Adrenal gland (tissue), 12 donors: ENCODE measurements around the gene KDM6B. TPM values are rescaled to one million over a fixed set of nuclear protein-coding genes. Genes with fewer than 3 reads are reported as not detected.
A peak's percentile ranks its signal among the peaks of the same experiment; 100 is the strongest.

ENCODE experiments used
- DNase-seq, 7 donors: peaks; one replicate each; pipeline ENCODE4 v3.0.0-alpha.2; 2019 to 2020
- H3K27ac ChIP-seq, 5 donors: fragments of 200-600 bp; sonication (generic) in 4 of 5; 1 replicate in 3 of 5; 2 replicates in 2 of 5; pipeline versions ENCODE4 v1.5.1 to v1.8.0; 2016 to 2020; ENCODE audit warnings: mild to moderate bottlenecking in 1 of 5
- H3K27me3 ChIP-seq: fragments of 200-600 bp; 2 replicates; pipeline ENCODE4 v1.8.0; 2021
- H3K36me3 ChIP-seq, 2 donors: fragments of 200-600 bp; replicated peaks in 1 of 2; 1 replicate in 1 of 2; 2 replicates in 1 of 2; pipeline versions ENCODE4 v1.5.1 to v1.8.0; 2018 to 2022
- H3K4me1 ChIP-seq, 2 donors: fragments of 200-600 bp; replicated peaks in 1 of 2; 1 replicate in 1 of 2; 2 replicates in 1 of 2; pipeline versions ENCODE4 v1.5.1 to v1.8.0; 2018 to 2021
- H3K4me3 ChIP-seq, 4 donors: fragments of 200-600 bp; sonication (generic) in 3 of 4; one replicate each; pipeline ENCODE4 v1.5.1; 2016 to 2018
- H3K9me3 ChIP-seq, 3 donors: fragments of 200-600 bp; sonication (generic) in 1 of 3; replicated peaks in 1 of 3; 1 replicate in 2 of 3; 2 replicates in 1 of 3; pipeline versions ENCODE4 v1.5.1 to v1.8.0; 2016 to 2021
- POLR2A ChIP-seq, 2 donors: fragments of 450-650 bp; IDR thresholded peaks; one replicate each; pipeline ENCODE4 v1.6.1; 2017; ENCODE audit warnings: antibody characterized with exemption in 2 of 2, mild to moderate bottlenecking in 2 of 2, moderate library complexity in 1 of 2
- WGBS, 4 donors: extraction: QIAGEN DNeasy Blood & Tissue Kit in 2 of 4; methylation state at CpG; one replicate each; pipeline versions ENCODE4 v1.1.5 to v1.1.7; 2013 to 2017; 5-methylcytosine and 5-hydroxymethylcytosine counted together
- intact Hi-C, 2 donors: fragments of 100-400 bp; cut with DNase I; formaldehyde crosslinking; loops; one replicate each; pipeline versions ENCODE4 v1.14.1 to v1.15.0; 2022 to 2023
- polyA plus RNA-seq, 3 donors: library from polyadenylated mRNA; stranded (reverse); fragments of 200-250 nt in 2 of 3; fragments of 350-450 nt in 1 of 3; fragmentation: Illumina TruSeq in 1 of 3; extraction: RNeasy Lipid Tissue Mini Kit (QIAGEN cat#74804) in 1 of 3; gene quantifications; one replicate each; pipeline ENCODE4 v1.2.3, GENCODE V29; 2013 to 2014
- total RNA-seq, 9 donors: library from RNA; depleted of rRNA in 4 of 9; stranded (reverse); fragments of >200 nt in 4 of 9; fragments of 120-200 nt in 1 of 9; fragmentation: NEBNext Ultra II Directional in 1 of 9; extraction: Animal tissue kit (Norgen Biotek cat#: 25700) in 1 of 9; gene quantifications; one replicate each; pipeline versions ENCODE4 v1.1.0 to v1.2.4, GENCODE V29; 2013 to 2023
- TF ChIP-seq, protein P1 (sequence below), 6 experiments: fragments of 450-650 bp in 4 of 6; fragments of 200-600 bp in 2 of 6; sonication (generic) in 1 of 6; IDR thresholded peaks; 1 replicate in 5 of 6; 2 replicates in 1 of 6; pipeline versions ENCODE4 v1.5.1 to v1.8.0; 2016 to 2021; ENCODE audit warnings: antibody characterized with exemption in 6 of 6, mild to moderate bottlenecking in 2 of 6, moderate library complexity in 1 of 6
- donor health status: healthy with polysubstance abuse.
- donor health status: Bipolar disorder and iron deficiency.
- donor health status: DM: yes; HTN: yes; CAD: no.
- donor health status: DM: no; HTN: no; CAD: no.
- donor health status: DM: no; HTN: no; CAD: no.
- donor health status: DM: yes; HTN: yes; CAD: no.

KDM6B gene
- total and polyA plus RNA-seq, 12 donors, result 2.2 to 35.9 (median 11.2) TPM

DNA sequence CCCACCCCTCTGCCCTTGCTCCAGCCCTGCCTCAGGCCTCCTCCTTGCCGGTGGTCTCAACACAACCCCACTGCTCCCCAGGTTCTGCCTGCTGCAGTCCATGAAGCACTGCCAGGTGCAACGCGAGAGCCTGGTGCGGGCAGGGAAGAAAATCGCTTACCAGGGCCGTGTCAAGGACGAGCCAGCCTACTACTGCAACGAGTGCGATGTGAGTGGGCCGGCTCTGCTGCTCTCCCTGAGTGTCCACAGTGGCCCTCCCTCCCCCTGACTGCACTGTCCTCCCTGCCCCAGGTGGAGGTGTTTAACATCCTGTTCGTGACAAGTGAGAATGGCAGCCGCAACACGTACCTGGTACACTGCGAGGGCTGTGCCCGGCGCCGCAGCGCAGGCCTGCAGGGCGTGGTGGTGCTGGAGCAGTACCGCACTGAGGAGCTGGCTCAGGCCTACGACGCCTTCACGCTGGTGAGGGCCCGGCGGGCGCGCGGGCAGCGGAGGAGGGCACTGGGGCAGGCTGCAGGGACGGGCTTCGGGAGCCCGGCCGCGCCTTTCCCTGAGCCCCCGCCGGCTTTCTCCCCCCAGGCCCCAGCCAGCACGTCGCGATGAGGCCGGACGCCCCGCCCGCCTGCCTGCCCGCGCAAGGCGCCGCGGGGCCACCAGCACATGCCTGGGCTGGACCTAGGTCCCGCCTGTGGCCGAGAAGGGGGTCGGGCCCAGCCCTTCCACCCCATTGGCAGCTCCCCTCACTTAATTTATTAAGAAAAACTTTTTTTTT is 19.1 kb downstream of the KDM6B start:
- Histone ChIP-seq H3K27me3 (no peaks in the 10 kb centered on the region), H3K4me3 (no peak overlapping the region), H3K9me3 (no peaks in the 10 kb centered on the region), H3K27ac (no peak overlapping the region), H3K36me3 (peaks cover 0 to 53% of the 10 kb centered on the region in 2 donors), H3K4me1 (peaks cover 19 to 41% of the 10 kb centered on the region in 2 donors)
- TF ChIP-seq, protein P1, sequence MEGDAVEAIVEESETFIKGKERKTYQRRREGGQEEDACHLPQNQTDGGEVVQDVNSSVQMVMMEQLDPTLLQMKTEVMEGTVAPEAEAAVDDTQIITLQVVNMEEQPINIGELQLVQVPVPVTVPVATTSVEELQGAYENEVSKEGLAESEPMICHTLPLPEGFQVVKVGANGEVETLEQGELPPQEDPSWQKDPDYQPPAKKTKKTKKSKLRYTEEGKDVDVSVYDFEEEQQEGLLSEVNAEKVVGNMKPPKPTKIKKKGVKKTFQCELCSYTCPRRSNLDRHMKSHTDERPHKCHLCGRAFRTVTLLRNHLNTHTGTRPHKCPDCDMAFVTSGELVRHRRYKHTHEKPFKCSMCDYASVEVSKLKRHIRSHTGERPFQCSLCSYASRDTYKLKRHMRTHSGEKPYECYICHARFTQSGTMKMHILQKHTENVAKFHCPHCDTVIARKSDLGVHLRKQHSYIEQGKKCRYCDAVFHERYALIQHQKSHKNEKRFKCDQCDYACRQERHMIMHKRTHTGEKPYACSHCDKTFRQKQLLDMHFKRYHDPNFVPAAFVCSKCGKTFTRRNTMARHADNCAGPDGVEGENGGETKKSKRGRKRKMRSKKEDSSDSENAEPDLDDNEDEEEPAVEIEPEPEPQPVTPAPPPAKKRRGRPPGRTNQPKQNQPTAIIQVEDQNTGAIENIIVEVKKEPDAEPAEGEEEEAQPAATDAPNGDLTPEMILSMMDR (IDR thresholded peaks at IDR 0.05), result peak in 1 of 6 experiments; percentile 5
- no peak for TF ChIP-seq POLR2A (IDR thresholded peaks at IDR 0.05)
- DNase-seq, result peak in 4 of 7 donors; percentile 32 to 65 (median 40)
- intact Hi-C loops, result loop anchor here in 1 of 2 donors (2.0 to 5.0 kb wide), 2 partner anchors 30 to 134 kb away; no protein-coding TSS in a partner anchor
- whole genome bisulfite sequencing, 4 donors, result 74 to 85% (median 78%) methylated on average over 17 to 51 of the region's 51 CpGs

DNA sequence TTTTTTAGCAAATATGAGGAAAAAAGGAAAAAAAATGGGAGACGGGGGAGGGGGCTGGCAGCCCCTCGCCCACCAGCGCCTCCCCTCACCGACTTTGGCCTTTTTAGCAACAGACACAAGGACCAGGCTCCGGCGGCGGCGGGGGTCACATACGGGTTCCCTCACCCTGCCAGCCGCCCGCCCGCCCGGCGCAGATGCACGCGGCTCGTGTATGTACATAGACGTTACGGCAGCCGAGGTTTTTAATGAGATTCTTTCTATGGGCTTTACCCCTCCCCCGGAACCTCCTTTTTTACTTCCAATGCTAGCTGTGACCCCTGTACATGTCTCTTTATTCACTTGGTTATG is 19.6 kb downstream of the KDM6B start:
- H3K27me3 ChIP-seq, result no peaks in the 10 kb centered on the region
- H3K9me3 ChIP-seq, result no peaks in the 10 kb centered on the region
- H3K27ac ChIP-seq, result no peak overlapping the region
- 76 to 85% (median 82%) methylated on average over 21 of the region's 21 CpGs for WGBS, 4 donors
- H3K4me3 ChIP-seq, result no peak overlapping the region
- peaks cover 23 to 47% of the 10 kb centered on the region in 2 donors for H3K4me1 ChIP-seq
- DNase-seq, result peak in 5 of 7 donors; percentile 16 to 61 (median 37)
- intact Hi-C loops, result loop anchor here in 1 of 2 donors (2.0 to 5.0 kb wide), 2 partner anchors 31 to 134 kb away; no protein-coding TSS in a partner anchor
- H3K36me3 ChIP-seq, result peaks cover 0 to 50% of the 10 kb centered on the region in 2 donors
- no peak for TF ChIP-seq POLR2A (IDR thresholded peaks at IDR 0.05)
- TF ChIP-seq, protein P1 (IDR thresholded peaks at IDR 0.05), result no peak

DNA sequence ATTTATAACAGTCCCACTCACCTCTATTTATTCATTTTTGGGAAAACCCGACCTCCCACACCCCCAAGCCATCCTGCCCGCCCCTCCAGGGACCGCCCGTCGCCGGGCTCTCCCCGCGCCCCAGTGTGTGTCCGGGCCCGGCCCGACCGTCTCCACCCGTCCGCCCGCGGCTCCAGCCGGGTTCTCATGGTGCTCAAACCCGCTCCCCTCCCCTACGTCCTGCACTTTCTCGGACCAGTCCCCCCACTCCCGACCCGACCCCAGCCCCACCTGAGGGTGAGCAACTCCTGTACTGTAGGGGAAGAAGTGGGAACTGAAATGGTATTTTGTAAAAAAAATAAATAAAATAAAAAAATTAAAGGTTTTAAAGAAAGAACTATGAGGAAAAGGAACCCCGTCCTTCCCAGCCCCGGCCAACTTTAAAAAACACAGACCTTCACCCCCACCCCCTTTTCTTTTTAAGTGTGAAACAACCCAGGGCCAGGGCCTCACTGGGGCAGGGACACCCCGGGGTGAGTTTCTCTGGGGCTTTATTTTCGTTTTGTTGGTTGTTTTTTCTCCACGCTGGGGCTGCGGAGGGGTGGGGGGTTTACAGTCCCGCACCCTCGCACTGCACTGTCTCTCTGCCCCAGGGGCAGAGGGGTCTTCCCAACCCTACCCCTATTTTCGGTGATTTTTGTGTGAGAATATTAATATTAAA is 20.2 kb downstream of the KDM6B start:
- H3K36me3 ChIP-seq, result peaks cover 0 to 44% of the 10 kb centered on the region in 2 donors
- peak overlapping the region in 1 of 5 donors; percentile 88 for H3K27ac ChIP-seq
- 73 to 76% (median 74%) methylated on average over 31 of the region's 31 CpGs for WGBS, 4 donors
- intact Hi-C loops, result loop anchor here in 1 of 2 donors (5.0 kb wide), 1 partner anchor 133 kb away; no protein-coding TSS in a partner anchor
- H3K9me3 ChIP-seq, result no peaks in the 10 kb centered on the region
- TF ChIP-seq POLR2A (IDR thresholded peaks at IDR 0.05), result no peak
- TF ChIP-seq, protein P1 (IDR thresholded peaks at IDR 0.05), result no peak
- DNase-seq, result peak in 5 of 7 donors; percentile 16 to 59 (median 39)
- no peaks in the 10 kb centered on the region for H3K27me3 ChIP-seq
- no peak overlapping the region for H3K4me3 ChIP-seq
- peaks cover 28 to 52% of the 10 kb centered on the region in 2 donors for H3K4me1 ChIP-seq
